ENCODE measurements around the gene LSM7. TPM values are rescaled to one million over a fixed set of nuclear protein-coding genes. Genes with fewer than 3 reads are reported as not detected.

Gene LSM7
- total RNA-seq, 1 donor from 2014 or later = 171 TPM

DNA sequence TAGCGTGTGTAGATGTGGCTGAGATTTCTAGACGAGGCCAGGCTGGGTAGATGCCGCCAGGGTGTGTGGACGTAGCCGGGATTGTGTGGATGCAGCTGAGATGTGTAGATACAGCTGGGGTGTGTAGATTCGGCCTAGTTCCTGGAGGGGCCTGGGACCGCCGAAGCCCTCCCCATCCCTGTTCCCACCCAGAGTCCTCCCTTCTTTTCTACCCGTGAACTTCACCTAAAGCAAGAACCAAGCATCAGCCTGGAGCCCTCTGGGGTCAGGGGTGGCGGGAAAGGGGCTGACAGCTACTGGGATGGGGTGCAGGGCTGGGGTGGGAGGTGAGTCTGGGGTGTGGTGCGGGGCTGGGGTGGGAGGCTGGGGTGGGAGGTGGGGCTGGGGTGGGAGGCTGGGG is 32.4 kb upstream of the LSM7 start:
- no peak for DNase-seq (ENCODE audit: low spot score)
- Mint-ChIP-seq H3K27me3 (ENCODE audit: low read depth) (peaks cover 9% of the 10 kb centered on the region), H3K4me1 (ENCODE audit: low read depth) (no peaks in the 10 kb centered on the region), H3K27ac (no peak overlapping the region), H3K9me3 (no peaks in the 10 kb centered on the region), H3K36me3 (ENCODE audit: low read depth) (no peaks in the 10 kb centered on the region), H3K4me3 (ENCODE audit: low read depth) (no peak overlapping the region)
- intact Hi-C loops (cut with micrococcal nuclease) = no loop called here

DNA sequence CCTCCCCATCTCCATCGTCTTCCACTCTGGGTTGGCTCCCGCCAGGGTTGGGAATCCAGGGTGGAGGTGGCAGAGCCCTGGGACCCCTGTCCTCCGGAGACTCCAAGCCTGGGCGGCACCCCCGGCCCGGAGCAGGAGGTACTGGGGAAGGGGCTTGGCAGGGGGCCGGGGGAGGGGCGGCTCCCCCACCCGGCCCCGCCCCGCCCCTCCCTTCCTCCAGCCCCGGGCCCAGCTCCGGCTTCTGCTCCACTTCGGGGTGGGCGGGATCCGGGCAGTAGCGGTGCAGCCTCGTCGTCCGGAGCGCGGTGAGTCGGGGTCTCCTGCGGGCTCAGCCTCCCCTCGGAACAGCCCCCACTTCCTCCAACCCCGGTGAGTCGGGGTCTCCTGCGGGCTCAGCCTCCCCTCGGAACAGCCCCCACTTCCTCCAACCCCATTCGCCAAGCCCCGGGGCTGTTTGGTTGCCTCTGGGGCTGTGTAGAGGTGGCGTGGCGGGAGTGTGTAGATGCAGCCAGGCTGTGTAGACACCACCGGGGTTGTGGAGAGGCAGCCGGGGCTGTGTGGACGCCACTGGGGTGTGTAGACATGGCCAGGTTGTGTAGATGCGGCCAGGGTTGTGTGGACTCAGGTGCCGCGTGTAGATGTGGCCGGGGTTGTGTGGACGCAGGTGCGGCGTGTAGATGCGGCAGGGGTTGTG is 31.8 kb upstream of the LSM7 start, which contains the start of gene TMPRSS9:
TMPRSS9 (plus strand) TSS at position 274 of the 694 bp plus-strand sequence. CDS start 29,521 bp downstream, outside the sequence.
- H3K27me3 Mint-ChIP-seq (ENCODE audit: low read depth) = peaks cover 6% of the 10 kb centered on the region
- no peaks in the 10 kb centered on the region for H3K4me1 Mint-ChIP-seq (ENCODE audit: low read depth)
- no peaks in the 10 kb centered on the region for H3K36me3 Mint-ChIP-seq (ENCODE audit: low read depth)
- no peak for DNase-seq (ENCODE audit: low spot score)
- no peaks in the 10 kb centered on the region for H3K9me3 Mint-ChIP-seq
- intact Hi-C loops (cut with micrococcal nuclease) = no loop called here
- no peak within 1 kb of the TSS for H3K4me3 Mint-ChIP-seq (ENCODE audit: low read depth)
- H3K27ac Mint-ChIP-seq = no peak within 1 kb of the TSS

DNA sequence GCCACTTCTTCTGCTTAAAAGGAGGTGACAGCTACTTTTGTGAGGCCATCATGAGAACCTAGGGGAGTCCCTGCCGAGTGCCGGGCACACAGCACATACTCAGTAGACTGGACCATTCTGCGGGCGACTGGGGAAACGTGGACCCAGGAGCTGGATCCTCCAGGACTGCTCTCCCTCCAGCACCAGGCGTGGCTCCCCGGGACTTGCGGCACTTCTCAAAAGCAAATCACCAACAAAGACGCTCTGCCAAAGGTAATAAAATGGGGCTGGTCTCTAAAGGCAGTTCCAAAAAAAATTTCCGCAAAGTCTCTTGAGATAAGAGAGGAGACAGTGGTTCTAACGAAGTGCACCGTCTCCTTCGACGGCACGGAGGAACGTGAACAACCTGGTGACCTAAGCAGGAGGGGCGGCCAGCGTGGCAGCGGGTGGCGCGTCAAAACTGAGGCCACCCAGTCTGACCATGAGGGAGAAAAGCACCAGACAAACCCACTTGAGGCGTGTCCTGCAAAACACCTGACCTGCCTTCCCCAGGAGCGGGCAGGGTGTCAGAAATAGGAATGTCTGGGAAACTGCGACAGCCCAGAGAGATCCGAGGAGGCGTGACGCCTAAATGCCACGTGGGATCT is 30.3 kb upstream of the LSM7 start:
- intact Hi-C loops (cut with micrococcal nuclease) = no loop called here
- no peak overlapping the region for H3K4me3 Mint-ChIP-seq (ENCODE audit: low read depth)
- DNase-seq (ENCODE audit: low spot score) = no peak
- H3K27ac Mint-ChIP-seq = no peak overlapping the region
- no peaks in the 10 kb centered on the region for H3K4me1 Mint-ChIP-seq (ENCODE audit: low read depth)
- H3K9me3 Mint-ChIP-seq = no peaks in the 10 kb centered on the region
- no peaks in the 10 kb centered on the region for H3K36me3 Mint-ChIP-seq (ENCODE audit: low read depth)
- peaks cover 5% of the 10 kb centered on the region for H3K27me3 Mint-ChIP-seq (ENCODE audit: low read depth)

DNA sequence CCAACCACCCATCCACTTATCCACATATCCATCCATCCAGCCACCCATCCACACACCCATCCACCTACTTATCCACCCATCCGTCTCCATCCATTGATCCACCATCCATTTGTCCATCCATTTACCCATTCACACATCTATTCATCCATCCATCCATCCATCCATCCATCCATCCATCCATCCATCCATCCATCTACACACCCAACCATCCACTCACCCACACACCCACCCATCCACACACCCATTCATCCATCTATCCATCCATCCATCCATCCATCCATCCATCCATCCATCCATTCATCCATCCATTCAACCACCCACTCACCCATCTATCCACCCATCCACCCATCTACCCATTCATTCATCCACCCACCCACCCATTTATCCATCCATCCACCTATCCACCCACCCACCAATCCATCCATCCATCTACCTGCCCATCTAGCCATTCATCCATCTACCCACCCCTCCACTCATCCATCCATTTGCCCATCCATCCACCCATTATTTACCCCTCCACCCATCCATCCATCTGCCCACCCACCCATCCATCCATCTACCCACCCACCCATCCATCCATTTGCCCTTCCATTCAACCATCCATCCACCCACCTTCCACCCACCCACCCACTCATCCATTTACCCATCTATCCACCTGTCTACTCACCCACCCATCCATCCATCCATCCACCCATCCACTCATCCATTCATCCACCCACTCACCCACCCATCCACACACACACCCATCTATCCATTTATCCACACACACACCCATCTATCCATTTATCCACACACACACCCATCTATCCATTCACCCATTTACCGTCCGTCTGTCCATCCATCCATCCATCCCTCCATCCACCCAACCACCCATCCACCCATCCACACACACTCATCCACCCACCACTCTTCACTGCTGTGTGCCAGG is 29.2 kb upstream of the LSM7 start:
- no peak for DNase-seq (ENCODE audit: low spot score)
- Mint-ChIP-seq H3K36me3 (ENCODE audit: low read depth) (no peaks in the 10 kb centered on the region), H3K27me3 (ENCODE audit: low read depth) (peaks cover 5% of the 10 kb centered on the region), H3K4me1 (ENCODE audit: low read depth) (no peaks in the 10 kb centered on the region), H3K4me3 (ENCODE audit: low read depth) (no peak overlapping the region), H3K27ac (no peak overlapping the region), H3K9me3 (no peaks in the 10 kb centered on the region)
- intact Hi-C loops (cut with micrococcal nuclease) = no loop called here

DNA sequence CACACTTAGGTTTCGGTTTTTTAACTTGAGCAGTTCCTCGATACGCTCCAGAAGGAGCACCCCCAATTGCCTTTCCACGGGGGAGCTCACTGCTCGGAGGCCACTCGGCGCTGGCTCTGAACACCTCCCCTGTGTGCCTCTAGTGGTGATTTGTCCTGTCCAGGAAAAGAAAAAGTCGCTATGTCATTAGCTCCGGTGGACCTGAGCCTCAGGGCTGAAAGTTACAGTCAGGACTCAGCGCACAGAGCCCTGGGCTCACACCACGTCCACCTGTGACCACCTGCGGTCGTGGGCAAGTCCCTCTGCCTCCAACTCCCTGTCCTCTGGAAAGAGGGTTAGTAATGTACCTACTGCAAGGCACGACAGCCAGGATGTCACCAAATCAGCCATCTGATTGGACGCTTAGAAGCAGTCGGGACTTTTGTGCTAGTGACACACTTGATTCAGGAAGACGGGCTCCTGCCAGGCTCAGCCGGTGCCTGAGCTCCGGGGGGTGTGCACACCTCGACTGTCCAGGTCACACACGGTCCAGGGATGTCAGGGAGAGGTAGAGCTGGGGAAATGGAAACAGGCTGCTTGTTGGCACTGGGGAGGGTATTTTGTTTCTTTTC is 27.8 kb upstream of the LSM7 start:
- no peak overlapping the region for H3K4me3 Mint-ChIP-seq (ENCODE audit: low read depth)
- H3K4me1 Mint-ChIP-seq (ENCODE audit: low read depth) = no peaks in the 10 kb centered on the region
- no peaks in the 10 kb centered on the region for H3K9me3 Mint-ChIP-seq
- no peaks in the 10 kb centered on the region for H3K36me3 Mint-ChIP-seq (ENCODE audit: low read depth)
- DNase-seq (ENCODE audit: low spot score) = no peak
- H3K27me3 Mint-ChIP-seq (ENCODE audit: low read depth) = peaks cover 5% of the 10 kb centered on the region
- intact Hi-C loops (cut with micrococcal nuclease) = no loop called here
- no peak overlapping the region for H3K27ac Mint-ChIP-seq

DNA sequence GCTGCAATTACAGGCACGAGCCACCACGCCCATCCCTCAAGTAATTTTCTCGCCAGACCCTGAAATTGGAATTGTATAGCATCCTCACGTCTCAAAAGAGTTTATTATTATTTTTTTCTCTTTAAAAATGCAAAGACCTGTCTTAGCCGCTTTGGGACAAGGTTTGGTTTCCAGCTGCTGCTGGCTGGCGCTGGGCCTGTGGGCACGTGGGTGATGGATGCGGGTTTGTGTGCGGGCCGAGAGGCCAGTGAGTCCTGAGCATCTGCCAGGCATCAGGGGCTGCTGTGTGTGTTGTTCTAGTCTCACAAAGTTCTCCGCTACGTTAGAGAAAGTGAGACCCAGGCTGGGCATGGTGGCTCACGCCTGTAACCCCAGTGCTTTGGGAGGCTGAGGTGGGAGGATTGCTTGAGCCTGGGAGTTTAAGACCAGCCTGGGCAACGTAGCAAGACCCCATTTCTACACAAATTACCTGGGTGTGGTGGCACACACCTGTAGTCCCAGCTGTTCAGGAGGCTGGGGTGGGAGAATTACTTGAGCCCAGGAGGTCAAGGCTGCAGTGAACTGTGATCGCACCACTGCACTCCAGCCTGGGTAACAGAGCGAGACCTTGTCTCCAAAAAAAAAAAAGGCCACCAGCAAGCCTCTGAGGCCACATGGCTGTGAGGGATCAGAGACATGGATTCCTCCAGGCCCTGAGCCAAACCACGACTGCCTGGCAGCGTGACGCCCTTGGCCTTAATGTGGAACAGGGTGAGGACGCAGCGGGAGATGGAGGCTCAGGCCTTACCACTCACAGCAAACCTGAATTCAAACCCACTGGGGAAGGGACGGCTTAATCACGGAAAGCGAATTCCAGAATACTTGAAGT is 27.0 kb upstream of the LSM7 start:
- intact Hi-C loops (cut with micrococcal nuclease) = no loop called here
- no peaks in the 10 kb centered on the region for H3K4me1 Mint-ChIP-seq (ENCODE audit: low read depth)
- no peaks in the 10 kb centered on the region for H3K9me3 Mint-ChIP-seq
- H3K27me3 Mint-ChIP-seq (ENCODE audit: low read depth) = peaks cover 1% of the 10 kb centered on the region
- no peaks in the 10 kb centered on the region for H3K36me3 Mint-ChIP-seq (ENCODE audit: low read depth)
- no peak for DNase-seq (ENCODE audit: low spot score)
- no peak overlapping the region for H3K4me3 Mint-ChIP-seq (ENCODE audit: low read depth)
- no peak overlapping the region for H3K27ac Mint-ChIP-seq

DNA sequence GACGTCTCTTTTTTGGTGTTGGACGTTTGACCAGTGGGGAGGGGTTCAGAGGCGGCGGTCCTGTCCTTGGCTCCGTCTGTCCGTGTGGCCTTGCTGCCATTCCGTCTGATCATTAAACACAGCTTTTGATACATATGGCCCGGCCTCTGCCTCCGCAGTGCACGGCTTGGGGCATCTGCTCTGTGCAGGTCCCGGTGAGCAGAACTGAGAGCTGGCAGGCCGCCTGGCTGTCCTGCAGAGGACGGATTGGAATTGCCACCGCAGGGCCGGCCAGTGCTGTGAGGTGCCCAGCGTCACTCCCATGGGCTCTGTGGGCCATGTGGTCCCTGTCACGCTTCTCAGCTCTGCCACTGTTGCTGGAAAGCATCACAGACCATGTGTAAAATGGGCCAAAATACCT is 26.3 kb upstream of the LSM7 start:
- Mint-ChIP-seq H3K27ac (no peak overlapping the region), H3K36me3 (ENCODE audit: low read depth) (no peaks in the 10 kb centered on the region), H3K27me3 (ENCODE audit: low read depth) (no peaks in the 10 kb centered on the region), H3K4me3 (ENCODE audit: low read depth) (no peak overlapping the region), H3K4me1 (ENCODE audit: low read depth) (no peaks in the 10 kb centered on the region), H3K9me3 (no peaks in the 10 kb centered on the region)
- DNase-seq (ENCODE audit: low spot score) = no peak
- intact Hi-C loops (cut with micrococcal nuclease) = no loop called here

DNA sequence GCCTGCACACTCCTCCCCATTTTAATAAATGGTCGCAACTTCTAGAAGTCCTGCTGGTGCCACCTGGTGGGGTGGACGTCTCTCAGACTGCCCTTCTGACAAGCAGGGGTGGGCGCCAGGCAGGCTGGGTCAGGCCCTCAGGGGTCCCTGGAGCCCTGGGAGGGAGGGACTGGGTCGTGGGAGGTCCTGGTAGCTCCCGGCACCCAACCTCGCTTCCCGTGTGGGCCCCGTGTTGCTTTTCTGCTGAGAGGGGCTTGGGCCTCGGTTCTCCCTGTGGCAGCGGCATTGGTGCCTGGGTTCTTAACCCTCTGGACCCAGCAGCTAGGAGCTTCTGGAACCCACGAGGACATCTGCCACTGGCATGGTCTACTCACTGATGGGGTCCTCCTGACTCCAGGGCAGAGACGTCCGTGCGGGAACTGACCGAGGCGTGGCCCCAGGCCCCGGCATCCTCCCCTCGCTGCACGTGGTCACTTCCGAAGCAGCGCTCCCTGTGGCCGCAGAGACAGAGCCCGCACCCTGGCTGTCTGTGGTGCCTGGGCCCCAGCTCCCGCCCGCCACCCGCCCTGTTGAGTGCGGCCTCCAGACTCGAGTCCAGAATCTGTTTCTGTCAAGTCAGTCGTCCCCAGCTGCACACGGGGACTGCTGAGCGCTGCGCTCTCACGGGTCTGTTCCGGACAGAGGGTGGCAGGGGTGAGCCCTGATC is 25.7 kb upstream of the LSM7 start:
- Mint-ChIP-seq H3K27ac (no peak overlapping the region), H3K4me1 (ENCODE audit: low read depth) (no peaks in the 10 kb centered on the region), H3K4me3 (ENCODE audit: low read depth) (no peak overlapping the region), H3K9me3 (no peaks in the 10 kb centered on the region), H3K27me3 (ENCODE audit: low read depth) (no peaks in the 10 kb centered on the region), H3K36me3 (ENCODE audit: low read depth) (no peaks in the 10 kb centered on the region)
- intact Hi-C loops (cut with micrococcal nuclease) = no loop called here
- DNase-seq (ENCODE audit: low spot score) = no peak

DNA sequence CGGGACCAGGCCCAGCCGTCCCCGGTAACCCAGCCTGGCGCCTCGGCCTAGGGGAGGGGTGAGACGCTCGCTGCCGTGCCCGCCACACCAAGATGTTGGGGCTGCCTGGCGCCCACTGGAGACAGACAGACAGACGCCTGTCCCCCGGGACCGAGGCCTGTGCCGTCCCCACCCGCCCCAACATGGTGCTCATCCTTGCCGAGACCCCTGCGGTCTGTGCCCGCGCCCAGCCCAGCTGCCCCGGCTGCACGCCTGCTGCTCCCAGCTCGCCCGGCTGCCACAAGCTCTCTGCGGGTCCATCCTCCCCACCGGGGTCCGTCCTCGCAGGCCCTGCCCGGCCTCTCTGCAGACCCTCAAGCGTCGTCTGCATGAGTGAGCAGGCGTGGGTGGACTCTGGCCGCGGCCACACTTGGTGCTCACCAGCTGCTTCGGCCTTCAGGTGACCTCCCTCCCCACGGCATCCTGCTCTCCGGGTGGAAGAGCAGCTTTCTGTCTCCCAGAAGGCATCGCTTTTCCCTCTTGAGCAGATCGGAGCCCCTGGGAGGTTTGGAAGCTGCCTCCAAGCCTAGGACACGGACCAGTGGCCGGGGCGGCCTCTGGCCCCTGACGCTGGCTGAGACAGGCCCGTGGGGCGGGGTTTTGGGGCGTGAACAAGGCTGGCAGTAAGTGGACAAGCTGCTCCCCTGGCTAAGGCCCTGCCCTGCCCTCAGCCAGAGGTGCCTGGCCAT is 24.9 kb upstream of the LSM7 start:
- H3K27ac Mint-ChIP-seq = no peak overlapping the region
- no peaks in the 10 kb centered on the region for H3K4me1 Mint-ChIP-seq (ENCODE audit: low read depth)
- H3K36me3 Mint-ChIP-seq (ENCODE audit: low read depth) = no peaks in the 10 kb centered on the region
- no peaks in the 10 kb centered on the region for H3K9me3 Mint-ChIP-seq
- DNase-seq (ENCODE audit: low spot score) = no peak
- no peak overlapping the region for H3K4me3 Mint-ChIP-seq (ENCODE audit: low read depth)
- intact Hi-C loops (cut with micrococcal nuclease) = no loop called here
- H3K27me3 Mint-ChIP-seq (ENCODE audit: low read depth) = no peaks in the 10 kb centered on the region

DNA sequence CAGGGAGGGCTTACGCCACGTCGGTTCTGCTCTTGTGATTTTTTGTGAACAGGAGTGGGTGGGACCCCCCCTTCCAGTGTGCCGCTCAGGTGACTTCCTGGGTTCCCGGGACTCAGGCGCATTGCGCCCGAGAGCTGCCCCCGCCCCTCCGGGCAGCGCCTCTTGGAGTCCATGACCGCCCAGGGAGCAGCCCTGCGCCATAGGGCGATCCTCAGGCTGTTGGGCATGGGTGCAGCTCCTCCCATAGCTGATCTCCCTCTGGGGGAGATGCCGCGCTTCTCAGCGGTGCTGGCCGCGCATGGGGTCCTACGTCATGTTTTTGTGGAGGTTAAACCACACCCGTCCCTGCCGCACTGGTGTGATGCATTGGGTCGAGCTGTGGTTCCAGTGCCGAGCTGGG is 23.7 kb upstream of the LSM7 start:
- no peak overlapping the region for H3K27ac Mint-ChIP-seq

DNA sequence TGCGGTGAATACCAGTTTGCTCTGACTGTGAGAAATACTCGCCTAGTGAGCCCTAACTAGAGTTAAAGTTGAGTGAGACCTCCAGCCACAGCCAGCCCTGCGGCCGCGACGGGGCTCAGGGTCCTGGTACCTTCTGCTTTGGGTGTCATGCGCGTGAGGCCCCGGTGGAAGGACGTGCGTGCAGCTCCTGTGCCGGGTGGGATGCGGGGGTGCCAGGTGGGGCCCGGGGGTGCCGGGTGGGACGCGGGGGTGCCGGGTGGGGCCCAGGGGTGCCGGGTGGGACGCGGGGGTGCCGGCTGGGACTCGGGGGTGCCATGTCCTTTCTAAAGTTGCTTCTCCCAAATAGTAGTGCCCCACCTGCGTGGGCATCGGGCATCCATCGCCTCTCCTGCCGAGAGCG is 23.2 kb upstream of the LSM7 start:
- no peak for DNase-seq (ENCODE audit: low spot score)
- Mint-ChIP-seq H3K9me3 (no peaks in the 10 kb centered on the region), H3K36me3 (ENCODE audit: low read depth) (no peaks in the 10 kb centered on the region), H3K27me3 (ENCODE audit: low read depth) (no peaks in the 10 kb centered on the region), H3K27ac (no peak overlapping the region), H3K4me3 (ENCODE audit: low read depth) (no peak overlapping the region), H3K4me1 (ENCODE audit: low read depth) (no peaks in the 10 kb centered on the region)
- intact Hi-C loops (cut with micrococcal nuclease) = no loop called here

More for the DNA sequence above, 23.7 kb upstream of the LSM7 start:
- no peaks in the 10 kb centered on the region for H3K9me3 Mint-ChIP-seq
- H3K27me3 Mint-ChIP-seq (ENCODE audit: low read depth) = no peaks in the 10 kb centered on the region
- no peak for DNase-seq (ENCODE audit: low spot score)
- no peak overlapping the region for H3K4me3 Mint-ChIP-seq (ENCODE audit: low read depth)
- no peaks in the 10 kb centered on the region for H3K36me3 Mint-ChIP-seq (ENCODE audit: low read depth)
- H3K4me1 Mint-ChIP-seq (ENCODE audit: low read depth) = no peaks in the 10 kb centered on the region
- intact Hi-C loops (cut with micrococcal nuclease) = no loop called here
